HepG2 (cell line): ENCODE results near the gene KRT7. TPM values are rescaled to one million over a fixed set of nuclear protein-coding genes. Genes with fewer than 3 reads are reported as not detected.
"Not testable (repeated sequence)": the region's sequence is repeated elsewhere in the genome, so short reads cannot be mapped to it uniquely, and the experiment has no call there.

Experiments
- ATAC-seq: fragments of 200-7000 bp; cut with Tn5 transposase; 3 replicates; pipeline ENCODE4 v1.9.1; 2020; ENCODE audit warnings: mild to moderate bottlenecking, moderate library complexity
- BruUV-seq: library from RNA; stranded (reverse); fragments of 400-500 nt; replicated peaks from 2 replicates; lab custom pipeline; 2021; lab: Mats Ljungman, UMichigan
- CTCF ChIA-PET: fragments of 300-600 bp; formaldehyde crosslinking; extraction: SDS; loops from one replicate; lab custom pipeline; 2021; ENCODE audit warnings: low total read pairs, inconsistent platforms, low intra/inter-chr PET ratio; lab: Yijun Ruan, JAX
- POLR2A ChIA-PET: fragments of 350-600 bp; sonication (Branson Sonifier 250); formaldehyde crosslinking; loops from one replicate; lab custom pipeline; 2020; ENCODE audit warnings: antibody characterized with exemption, inconsistent platforms; lab: Yijun Ruan, JAX
- DNase-seq: peaks from one replicate; pipeline ENCODE4 v3.0.0-alpha.2; 2015; ENCODE audit warnings: low spot score
- FAIRE-seq: peaks from 3 replicates; lab custom pipeline; 2011; peaks lifted over from hg19 to GRCh38; lab: Jason Lieb, UNC
- H2AFZ ChIP-seq: one replicate; pipeline ENCODE4 v1.6.1; 2011; ENCODE audit warnings: low read length, inconsistent platforms
- H3K27ac ChIP-seq: fragments of 300-600 bp; 3 replicates; pipeline ENCODE4 v1.8.0; 2011; ENCODE audit warnings: mixed run types, mild to moderate bottlenecking, mixed read lengths, low read length, inconsistent platforms; ENCODE audit not compliant: insufficient read depth; ENCODE audit errors: extremely low read length
- H3K27me3 ChIP-seq, 2 experiments: fragments of 200-600 bp in 1 of 2; 2 replicates in 1 of 2; 3 replicates in 1 of 2; pipeline versions ENCODE4 v1.6.0 to v1.8.0; 2011; ENCODE audit warnings: low read length in 2 of 2, mild to moderate bottlenecking in 2 of 2, moderate library complexity in 2 of 2, inconsistent platforms in 1 of 2; ENCODE audit not compliant: insufficient read depth in 2 of 2, control insufficient read depth in 1 of 2
- H3K36me3 ChIP-seq, 2 experiments: fragments of 200-600 bp in 1 of 2; replicated peaks in 1 of 2; 2 replicates in 1 of 2; 3 replicates in 1 of 2; pipeline versions ENCODE4 v1.5.1 to v1.8.0; 2011; ENCODE audit warnings: low read length in 2 of 2, inconsistent platforms in 1 of 2; ENCODE audit not compliant: insufficient read depth in 2 of 2, control insufficient read depth in 1 of 2
- H3K4me1 ChIP-seq: 2 replicates; pipeline ENCODE4 v1.5.1; 2012; ENCODE audit warnings: low read length, inconsistent platforms; ENCODE audit not compliant: insufficient read depth
- H3K4me2 ChIP-seq: 2 replicates; pipeline ENCODE4 v1.6.0; 2011; ENCODE audit warnings: low read depth, low read length, inconsistent platforms
- H3K4me3 ChIP-seq, 3 experiments: fragments of 200-600 bp in 1 of 3; sonication (generic), shearing (Covaris generic) in 1 of 3; replicated peaks in 1 of 3; 2 replicates each; pipeline ENCODE4 v1.5.1; 2011 to 2016; ENCODE audit warnings: low read length in 3 of 3, inconsistent platforms in 2 of 3, low read depth in 2 of 3, mild to moderate bottlenecking in 2 of 3, control low read depth in 1 of 3, mixed read lengths in 1 of 3; ENCODE audit not compliant: insufficient read depth in 1 of 3
- H3K79me2 ChIP-seq: one replicate; pipeline ENCODE4 v1.6.1; 2011; ENCODE audit warnings: low read length, inconsistent platforms; ENCODE audit not compliant: insufficient read depth
- H3K9ac ChIP-seq: 2 replicates; pipeline ENCODE4 v1.6.0; 2011; ENCODE audit warnings: mild to moderate bottlenecking, low read depth, low read length, inconsistent platforms; ENCODE audit not compliant: insufficient read depth
- H3K9me3 ChIP-seq: 2 replicates; pipeline ENCODE4 v1.5.1; 2012; ENCODE audit warnings: mild to moderate bottlenecking, low read length
- H4K20me1 ChIP-seq: 2 replicates; pipeline ENCODE4 v1.6.0; 2011; ENCODE audit warnings: inconsistent platforms, mild to moderate bottlenecking, low read length, moderate library complexity; ENCODE audit not compliant: insufficient read depth
- CTCF ChIP-seq: sonication (generic); formaldehyde crosslinking; IDR thresholded peaks from 2 replicates; pipeline ENCODE4 v1.5.0; 2020; ENCODE audit warnings: mild to moderate bottlenecking, missing genetic modification reagents, moderate library complexity
- ZNF546 ChIP-seq: sonication (generic); formaldehyde crosslinking; conservative IDR thresholded peaks from 2 replicates; pipeline ENCODE4 v1.8.1; 2023; ENCODE audit warnings: mild to moderate bottlenecking, missing genetic modification reagents
- WGBS: methylation state at CpG from one replicate; pipeline ENCODE4 v1.1.6; 2017; ENCODE audit warnings: low lambda C conversion rate; 5-methylcytosine and 5-hydroxymethylcytosine counted together
- in situ Hi-C: cut with HindIII; loops from 2 replicates; pipeline ENCODE4 v1.10.0; 2017; ENCODE audit warnings: low pct_unique_long_range_greater_than_20kb; ENCODE audit not compliant: extremely low pct_ligation_motif_present
- intact Hi-C: fragments of 100-400 bp; cut with micrococcal nuclease; formaldehyde crosslinking; loops from one replicate; pipeline ENCODE4 v1.10.0; 2022; ENCODE audit not compliant: unreplicated experiment
- polyA plus RNA-seq, 8 experiments: library from polyadenylated mRNA; depleted of rRNA in 3 of 8; stranded (reverse) in 7 of 8; unstranded in 1 of 8; fragments of >200 nt; fragmentation: Illumina TruSeq in 4 of 8; extraction: Trizol in 4 of 8; gene quantifications; 2 replicates each; pipeline versions ENCODE4 v1.2.1 to v1.2.3, GENCODE V29; 2011 to 2016; ENCODE audit warnings: low read depth in 4 of 8, missing spikeins in 1 of 8, mixed read lengths in 1 of 8; ENCODE audit not compliant: insufficient read depth in 1 of 8
- total RNA-seq, 5 experiments: library from RNA; depleted of rRNA; stranded (reverse); fragments of >200 nt; fragmentation: Illumina TruSeq; extraction: Trizol; gene quantifications; 2 replicates each; pipeline ENCODE4 v1.2.3, GENCODE V29; 2016; ENCODE audit warnings: low read depth in 1 of 5

Gene KRT7
- total and polyA plus RNA-seq, 2 of the 13 experiments (the other 11 are each of a cell fraction or from before 2014, with no cell fraction given) = 0.83 TPM; not detected in 1

GRCh38 chr12:52251367-52252051 lies 18.5 kb downstream of the KRT7 start:
- no peak for ATAC-seq
- in situ Hi-C loops = no loop called here

GRCh38 chr12:52252175-52252615 lies 19.2 kb downstream of the KRT7 start:
- not testable (repeated sequence) for H4K20me1 ChIP-seq, BruUV-seq, H3K79me2 ChIP-seq, H3K27ac ChIP-seq, H3K4me2 ChIP-seq, H3K9ac ChIP-seq, H2AFZ ChIP-seq, FAIRE-seq, H3K9me3 ChIP-seq, H3K4me1 ChIP-seq
- ATAC-seq = peak; percentile 37; the same call in 2 of the 3 replicates
- WGBS = no CpG with 5 or more reads among the region's 8 CpGs
- H3K27me3 ChIP-seq = peaks cover 6 to 54% of the 10 kb centered on the region in 2 experiments
- TF ChIP-seq CTCF (CRISPR knock-in tag) = peak; percentile 47
- TF ChIP-seq, all 625 proteins: peak for 1; not testable (repeated sequence) for 624
- DNase-seq, CTCF ChIA-PET, H3K4me3 ChIP-seq, in situ Hi-C loops, POLR2A ChIA-PET, H3K36me3 ChIP-seq: not testable (repeated sequence)
- intact Hi-C loops = loop anchor here (5.0 kb wide), 1 partner anchor 55 kb away; no protein-coding TSS in a partner anchor

More at GRCh38 chr12:52251367-52252051, 18.5 kb downstream of the KRT7 start:
- Histone ChIP-seq H3K4me3 (no peak overlapping the region), H3K27me3 (peaks cover 6 to 53% of the 10 kb centered on the region in 2 experiments), H3K9ac (no peak overlapping the region), H3K36me3 (no peaks in the 10 kb centered on the region), H3K27ac (no peak overlapping the region), H3K4me2 (no peak overlapping the region), H3K9me3 (no peaks in the 10 kb centered on the region), H3K79me2 (no peaks in the 10 kb centered on the region), H4K20me1 (no peaks in the 10 kb centered on the region), H3K4me1 (peaks cover 16% of the 10 kb centered on the region), H2AFZ (no peak overlapping the region)
- ChIA-PET POLR2A (no interaction called here), CTCF (no interaction called here)
- BruUV-seq = no TSS peak
- intact Hi-C loops = loop anchor here (5.0 kb wide), 1 partner anchor 56 kb away; no protein-coding TSS in a partner anchor
- no peak for DNase-seq
- no peak for TF ChIP-seq ZNF546 (CRISPR knock-in tag)
- WGBS = 29% methylated on average over 9 of the region's 9 CpGs
- FAIRE-seq = no peak
